ENCODE data around the gene ILDR2.

ILDR2 gene

GRCh38 chr1:166924823-166925541 lies 50.4 kb downstream of the ILDR2 start:
- no peak for DNase-seq (ENCODE audit: low spot score)

GRCh38 chr1:166920561-166921475 lies 54.5 kb downstream of the ILDR2 start:
- no peak for DNase-seq (ENCODE audit: low spot score)

GRCh38 chr1:166918956-166919316 lies 56.4 kb downstream of the ILDR2 start:
- no peak for DNase-seq (ENCODE audit: low spot score)

DNA sequence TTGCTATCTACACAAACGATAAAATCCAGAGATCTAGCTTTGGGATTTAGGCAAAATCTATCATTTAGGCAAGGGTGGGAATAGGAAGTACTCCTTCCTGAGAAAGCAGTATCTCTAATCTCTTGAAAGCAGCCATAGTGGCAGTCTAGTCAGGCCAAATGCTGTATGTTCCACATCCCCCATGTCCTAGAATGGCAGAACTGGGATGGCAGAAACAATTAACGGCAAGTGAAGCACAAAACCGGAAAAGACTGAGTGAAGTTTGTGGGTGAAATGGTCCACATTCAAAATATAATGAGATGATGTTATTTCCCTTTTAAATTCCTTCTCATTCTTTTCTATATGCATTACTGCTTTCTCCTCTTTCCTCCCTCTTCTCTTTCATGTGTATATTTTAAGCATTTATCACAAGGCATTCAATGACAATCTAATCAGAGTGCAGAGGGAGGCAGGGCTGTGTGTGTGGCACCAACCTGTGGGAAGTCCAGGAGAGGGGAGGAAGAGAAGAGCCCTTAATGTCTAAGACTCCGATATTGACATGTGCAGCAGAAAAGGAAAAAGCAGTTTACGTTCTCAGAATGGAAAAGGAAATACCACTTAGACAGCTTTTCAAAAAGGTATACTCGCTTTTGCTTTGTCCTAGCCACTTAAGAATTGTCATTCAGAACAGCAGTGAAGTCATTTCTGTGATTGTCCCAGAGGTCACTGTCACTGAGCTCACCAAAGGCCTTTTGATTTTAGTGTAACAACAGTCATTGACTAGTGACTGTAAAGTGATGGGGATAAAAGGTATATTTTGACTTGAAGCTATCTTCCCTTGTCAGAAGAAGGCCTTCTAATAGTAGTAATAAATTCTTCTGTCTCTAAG lies 57.0 kb downstream of the ILDR2 start:
- DNase-seq (ENCODE audit: low spot score), result no peak

- DNase-seq (ENCODE audit: low spot score), result no peak
These were observed 59.4 kb downstream of the ILDR2 start for GRCh38 chr1:166915941-166916340.

DNA sequence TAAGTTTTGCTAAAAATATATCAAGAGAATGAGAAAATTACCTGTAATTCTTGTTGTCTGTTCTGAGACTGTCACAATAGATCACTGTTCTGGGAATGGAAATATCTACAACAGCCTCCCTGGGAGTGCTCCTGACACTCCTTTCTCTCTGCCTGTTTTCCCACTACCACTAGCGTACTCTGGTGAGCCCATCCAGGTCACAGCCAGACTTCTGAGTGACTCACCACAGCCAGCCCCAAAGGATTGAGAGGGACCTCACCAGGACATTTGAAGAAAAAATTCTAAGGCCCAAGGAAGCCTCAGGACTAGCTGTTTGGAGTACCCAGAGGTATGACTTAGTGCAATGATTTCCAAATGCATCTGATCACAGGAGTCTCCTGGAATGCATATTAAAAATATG lies 60.3 kb downstream of the ILDR2 start:
- no peak for DNase-seq (ENCODE audit: low spot score)

DNA sequence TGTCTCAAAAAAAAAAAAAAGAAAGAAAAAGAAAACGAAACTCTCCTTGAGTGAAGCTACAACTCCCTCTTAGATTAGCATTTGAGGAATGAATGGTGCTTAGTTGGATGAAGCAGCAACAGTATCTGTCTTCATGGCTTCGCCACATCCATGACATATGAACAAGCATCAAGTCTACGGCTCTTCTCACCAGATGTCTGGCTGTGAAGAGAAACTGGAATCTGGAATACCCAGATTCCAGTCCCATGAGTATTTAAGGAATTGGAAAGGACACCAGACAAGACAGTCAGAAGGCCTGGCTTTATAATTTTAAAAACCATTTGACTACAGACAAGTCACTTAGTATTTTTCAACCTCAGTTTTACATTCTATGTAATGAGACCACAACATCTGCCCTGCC lies 61.2 kb downstream of the ILDR2 start:
- no peak for DNase-seq (ENCODE audit: low spot score)

- no peak for DNase-seq (ENCODE audit: low spot score)
These were observed 63.7 kb downstream of the ILDR2 start for GRCh38 chr1:166911624-166912023.

GRCh38 chr1:166910396-166910994 lies 64.8 kb downstream of the ILDR2 start:
- peak; percentile 88 for DNase-seq (ENCODE audit: low spot score)

DNA sequence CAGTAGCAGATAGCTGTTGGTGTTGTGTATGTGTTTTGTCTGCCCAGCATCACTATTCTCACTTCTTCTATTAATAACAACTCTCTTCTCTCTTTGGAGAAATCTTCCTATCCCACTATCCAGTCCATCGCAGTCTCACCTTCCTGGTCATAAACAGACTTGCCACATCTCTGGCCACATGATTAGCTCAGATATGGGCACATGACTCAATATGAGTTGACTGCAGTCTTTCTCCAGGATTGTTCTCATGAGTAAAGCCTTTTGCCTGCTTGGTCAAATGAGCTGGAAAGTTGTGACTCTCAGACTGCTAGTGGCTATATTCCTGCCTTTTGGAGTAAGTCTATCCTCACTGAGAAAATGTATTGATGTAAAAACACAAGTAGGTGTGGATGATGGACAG lies 66.4 kb downstream of the ILDR2 start:
- DNase-seq (ENCODE audit: low spot score), result no peak

DNA sequence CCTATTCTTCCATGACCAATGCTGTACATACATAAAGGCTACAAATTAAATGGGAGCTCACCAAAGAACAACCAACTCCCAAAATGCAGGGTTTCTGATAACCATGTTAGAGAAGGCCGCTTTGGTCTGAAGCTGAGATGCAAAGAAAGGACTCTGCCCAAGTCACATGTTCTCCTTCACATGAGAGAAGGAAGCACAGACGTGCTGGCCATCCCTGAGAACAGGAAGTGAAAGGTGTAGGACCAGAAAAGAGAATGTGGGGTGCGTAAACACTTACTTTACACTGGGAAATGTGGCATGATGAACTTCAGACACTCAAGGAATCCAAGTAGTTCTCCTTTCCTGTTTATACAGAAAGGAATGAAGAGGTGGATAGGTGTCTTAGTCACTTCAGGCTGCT lies 67.6 kb downstream of the ILDR2 start:
- peak; percentile 9 for DNase-seq (ENCODE audit: low spot score)

DNA sequence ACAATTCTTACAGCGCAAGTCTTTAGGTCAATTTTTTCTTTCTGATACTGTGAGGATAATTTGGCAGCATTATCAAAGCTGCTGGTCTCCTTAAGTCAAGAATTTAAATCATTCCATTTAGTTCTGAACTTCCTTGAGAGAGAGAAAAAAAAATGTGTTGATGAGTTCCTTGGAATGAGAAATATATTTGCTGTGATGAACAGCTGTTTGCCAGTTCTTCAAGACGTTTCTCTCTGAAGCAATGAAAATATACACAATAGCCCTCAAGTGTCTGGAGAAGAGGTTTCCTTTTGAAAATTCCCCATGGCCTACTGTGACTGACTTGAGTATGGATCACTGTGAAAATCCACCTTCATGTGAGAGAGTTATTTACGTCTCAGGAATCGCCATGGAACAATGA lies 68.3 kb downstream of the ILDR2 start:
- DNase-seq (ENCODE audit: low spot score), result no peak

DNA sequence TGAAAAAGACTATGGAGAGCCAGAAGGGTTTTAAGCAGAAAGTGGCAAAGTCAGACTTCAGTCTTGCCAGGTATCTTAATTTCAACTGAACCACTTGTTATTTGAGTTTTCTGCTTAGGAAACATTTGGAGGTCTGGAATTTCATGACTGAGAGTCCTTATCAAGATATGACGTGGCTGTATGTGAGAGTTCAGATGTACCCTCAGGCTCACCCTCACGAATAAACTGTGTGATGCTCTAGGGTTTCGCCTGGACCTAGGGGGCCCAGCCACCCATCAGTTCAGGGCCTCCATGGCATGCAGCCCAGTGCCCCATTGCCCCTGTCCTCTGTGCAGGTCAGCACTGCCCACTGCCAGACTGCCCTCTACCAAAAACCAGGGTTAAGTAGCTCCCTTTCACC lies 68.7 kb downstream of the ILDR2 start:
- DNase-seq (ENCODE audit: low spot score), result no peak

GRCh38 chr1:166905900-166906299 lies 69.4 kb downstream of the ILDR2 start:
- no peak for DNase-seq (ENCODE audit: low spot score)

GRCh38 chr1:166905136-166905535 lies 70.2 kb downstream of the ILDR2 start:
- DNase-seq (ENCODE audit: low spot score), result no peak

- no peak for DNase-seq (ENCODE audit: low spot score)
These were observed 72.1 kb downstream of the ILDR2 start for GRCh38 chr1:166903232-166903631.

GRCh38 chr1:166902279-166902678 lies 73.1 kb downstream of the ILDR2 start:
- no peak for DNase-seq (ENCODE audit: low spot score)

DNA sequence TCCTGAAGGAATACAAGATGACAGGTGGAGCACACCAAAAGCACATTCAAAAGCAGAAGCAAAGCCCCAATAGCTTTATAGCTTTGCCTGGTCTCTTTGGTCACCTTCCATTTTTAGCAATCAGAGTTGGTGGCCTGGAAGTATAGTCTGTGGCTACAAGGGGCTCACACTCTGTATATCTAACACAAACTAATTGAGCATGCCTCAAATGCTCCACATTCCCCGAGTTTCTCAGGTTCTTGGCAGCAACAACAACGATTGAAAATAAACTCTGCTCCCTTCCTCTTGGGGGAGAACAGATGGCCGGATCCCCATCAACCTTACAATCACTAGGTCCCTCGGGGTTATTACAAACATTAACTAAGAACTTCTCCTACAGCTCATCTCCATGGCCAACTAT lies 74.4 kb downstream of the ILDR2 start:
- DNase-seq (ENCODE audit: low spot score), result no peak

DNA sequence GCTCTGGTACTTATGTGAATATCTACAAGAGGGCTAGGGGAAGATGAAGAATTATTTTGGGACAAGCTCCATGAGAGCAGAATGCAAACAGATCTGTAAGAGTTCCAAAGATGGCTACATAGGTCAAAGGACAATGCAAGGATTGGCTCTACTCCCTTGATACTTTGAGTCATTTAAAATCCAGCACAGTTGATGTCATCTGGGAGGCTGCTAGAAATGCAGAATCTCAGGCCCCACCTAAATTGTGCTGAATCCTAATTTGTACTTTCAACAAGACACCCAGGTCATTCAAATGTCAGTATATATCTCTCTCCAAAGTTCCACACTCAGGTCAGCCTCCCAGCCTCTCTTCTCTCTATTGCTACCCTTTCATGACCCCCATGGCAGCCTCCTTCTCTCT lies 75.6 kb downstream of the ILDR2 start:
- DNase-seq (ENCODE audit: low spot score), result no peak

- no peak for DNase-seq (ENCODE audit: low spot score)
These were observed 79.6 kb downstream of the ILDR2 start for GRCh38 chr1:166895766-166896165.

- no peak for DNase-seq (ENCODE audit: low spot score)
These were observed 85.6 kb downstream of the ILDR2 start for GRCh38 chr1:166889776-166890175.
